ENCODE data around the gene CACUL1. TPM values are rescaled to one million over a fixed set of nuclear protein-coding genes. Genes with fewer than 3 reads are reported as not detected.

Gene CACUL1
- total and polyA plus RNA-seq, 9 of the 15 experiments (the other 6 are each of a cell fraction or from before 2014, with no cell fraction given) = 4.5 to 17.1 (median 13.5) TPM

- no peak for TF ChIP-seq ZBTB26 (CRISPR knock-in tag; IDR thresholded peaks at IDR 0.05)
Observed at GRCh38 chr10:118694848-118695247, 59.9 kb downstream of the CACUL1 start (continued).

DNA sequence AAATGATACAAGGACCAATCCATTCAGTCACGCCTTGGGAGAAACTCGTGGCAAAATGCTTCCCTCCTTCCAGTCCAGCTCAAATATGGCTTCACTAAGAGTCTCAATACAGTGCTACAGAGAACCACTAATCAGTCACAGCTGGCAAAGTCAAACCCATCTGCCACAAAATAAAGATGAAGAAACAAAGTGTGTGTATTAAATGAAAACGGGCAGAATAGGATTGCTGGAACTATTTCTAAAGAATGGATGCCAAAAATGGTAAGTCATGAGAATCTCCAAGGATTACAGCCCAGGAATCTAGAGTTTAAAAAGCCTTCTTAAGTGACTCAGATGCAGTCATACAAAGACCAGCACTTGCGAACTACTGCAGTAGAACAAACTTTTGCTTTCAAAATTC is 61.9 kb downstream of the CACUL1 start:
- FAIRE-seq (no peak), ATAC-seq (no peak), DNase-seq (ENCODE audit: extremely low read depth in 1 of 4, low spot score in 3 of 4) (no peak)
- Histone ChIP-seq H3K36me3 (ENCODE audit: control insufficient read depth, insufficient read depth, low read length) (peaks cover 29% of the 10 kb centered on the region; the same call in 2 of the 3 replicates), H3K9ac (ENCODE audit: insufficient read depth in 1 of 2, low read depth in 2 of 2, low read length in 2 of 2) (no peak overlapping the region), H4K20me1 (replicated peaks; ENCODE audit: control insufficient read depth, insufficient read depth, low read length) (no peaks in the 10 kb centered on the region), H3K4me1 (replicated peaks in 1 of 2; ENCODE audit: control insufficient read depth in 2 of 2, insufficient read depth in 2 of 2, low read length in 2 of 2) (no peaks in the 10 kb centered on the region), H3K27ac (ENCODE audit: extremely low read depth, low read depth, low read length) (no peak overlapping the region), H3K4me2 (ENCODE audit: insufficient read depth, low read length) (no peak overlapping the region), H3K79me2 (ENCODE audit: control insufficient read depth, insufficient read depth, low read length) (no peaks in the 10 kb centered on the region; the same call in 2 of the 3 replicates), H3K4me3 (no peak overlapping the region), H3K27me3 (ENCODE audit: control insufficient read depth in 2 of 2, insufficient read depth in 2 of 2, low read length in 2 of 2) (no peaks in the 10 kb centered on the region), H3K9me3 (replicated peaks; ENCODE audit: control insufficient read depth, insufficient read depth, low read depth, low read length) (no peaks in the 10 kb centered on the region), H3K9me1 (ENCODE audit: control insufficient read depth, insufficient read depth, low read length) (no peaks in the 10 kb centered on the region), H2AFZ (ENCODE audit: low read depth, low read length) (no peak overlapping the region)
- in situ Hi-C loops (cut with MboI) (no loop called here), intact Hi-C loops (cut with micrococcal nuclease) (no loop called here)
- 78% methylated on average over 4 of the region's 4 CpGs for WGBS (ENCODE audit: insufficient coverage, low coverage, missing lambda C conversion rate)
- no TSS peak for BruUV-seq (replicated peaks)
- CTCF ChIA-PET (ENCODE audit: low intra/inter-chr PET ratio) = no interaction called here
- POLR2A ChIA-PET = interaction anchor here (1.0 kb wide), 1 partner anchor 18 kb away, joined by 3 read pairs; no protein-coding TSS in a partner anchor
- no peak for TF ChIP-seq ZNF444 (CRISPR knock-in tag; IDR thresholded peaks at IDR 0.05)
- TF ChIP-seq ZNF324 (CRISPR knock-in tag; IDR thresholded peaks at IDR 0.05) = no peak
- TF ChIP-seq, protein P1, sequence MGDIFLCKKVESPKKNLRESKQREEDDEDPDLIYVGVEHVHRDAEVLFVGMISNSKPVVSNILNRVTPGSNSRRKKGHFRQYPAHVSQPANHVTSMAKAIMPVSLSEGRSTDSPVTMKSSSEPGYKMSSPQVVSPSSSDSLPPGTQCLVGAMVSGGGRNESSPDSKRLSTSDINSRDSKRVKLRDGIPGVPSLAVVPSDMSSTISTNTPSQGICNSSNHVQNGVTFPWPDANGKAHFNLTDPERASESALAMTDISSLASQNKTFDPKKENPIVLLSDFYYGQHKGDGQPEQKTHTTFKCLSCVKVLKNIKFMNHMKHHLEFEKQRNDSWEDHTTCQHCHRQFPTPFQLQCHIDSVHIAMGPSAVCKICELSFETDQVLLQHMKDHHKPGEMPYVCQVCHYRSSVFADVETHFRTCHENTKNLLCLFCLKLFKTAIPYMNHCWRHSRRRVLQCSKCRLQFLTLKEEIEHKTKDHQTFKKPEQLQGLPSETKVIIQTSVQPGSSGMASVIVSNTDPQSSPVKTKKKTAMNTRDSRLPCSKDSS (IDR thresholded peaks at IDR 0.05; ENCODE audit: low read depth, partially characterized antibody) = no peak
- TF ChIP-seq SIX5 (IDR thresholded peaks at IDR 0.05; ENCODE audit: borderline replicate concordance in 1 of 2, insufficient read depth in 1 of 2, low read depth in 1 of 2, low read length in 2 of 2) = no peak
- TF ChIP-seq CCAR2 (IDR thresholded peaks at IDR 0.05; ENCODE audit: low read depth, low read length) = no peak
- no peak for TF ChIP-seq TSHZ1 (CRISPR knock-in tag; IDR thresholded peaks at IDR 0.05)
- TF ChIP-seq BRF1 (IDR thresholded peaks at IDR 0.05; ENCODE audit: borderline replicate concordance, extremely low read depth, insufficient read length) = no peak
- TF ChIP-seq JUN (IDR thresholded peaks at IDR 0.05; ENCODE audit: borderline replicate concordance, low read depth, low read length) = no peak
- TF ChIP-seq JUN (CRISPR knock-in tag; IDR thresholded peaks at IDR 0.05; ENCODE audit: borderline replicate concordance) = no peak
- no peak for TF ChIP-seq GTF2A2 (tag; IDR thresholded peaks at IDR 0.05)
- no peak for TF ChIP-seq SMARCA4 (IDR thresholded peaks at IDR 0.05)
- no peak for TF ChIP-seq NBN (IDR thresholded peaks at IDR 0.05; ENCODE audit: low read depth)
- TF ChIP-seq BRD4 (IDR thresholded peaks at IDR 0.05) = no peak
- no peak for TF ChIP-seq ZNF75A (CRISPR knock-in tag; IDR thresholded peaks at IDR 0.05)
- TF ChIP-seq MTF1 (CRISPR knock-in tag; IDR thresholded peaks at IDR 0.05; ENCODE audit: borderline replicate concordance) = no peak
- no peak for TF ChIP-seq SRSF9 (IDR thresholded peaks at IDR 0.05; ENCODE audit: borderline replicate concordance, low read depth, low read length)

All from K562 (cell line).